Measurements from ENCODE around the gene UBE2L3. TPM values are rescaled to one million over a fixed set of nuclear protein-coding genes. Genes with fewer than 3 reads are reported as not detected.
A peak's percentile ranks its signal among the peaks of the same experiment; 100 is the strongest.
"Not testable (repeated sequence)": the region's sequence is repeated elsewhere in the genome, so short reads cannot be mapped to it uniquely, and the experiment has no call there.

The UBE2L3 gene
- total RNA-seq, 1 donor from 2014 or later = 27.3 TPM

- DNase-seq (ENCODE audit: low spot score in 2 of 2) (no peak), FAIRE-seq (no peak)
Observed at GRCh38 chr22:21570398-21570797, 2.9 kb downstream of the UBE2L3 start.

- DNase-seq (ENCODE audit: low spot score in 2 of 2) (no peak), FAIRE-seq (no peak)
Observed at GRCh38 chr22:21571679-21572078, 4.2 kb downstream of the UBE2L3 start.

GRCh38 chr22:21573293-21573734 lies 5.8 kb downstream of the UBE2L3 start:
- FAIRE-seq (no peak), DNase-seq (ENCODE audit: low spot score in 2 of 2) (no peak)

GRCh38 chr22:21573750-21574494 lies 6.4 kb downstream of the UBE2L3 start:
- no peak for FAIRE-seq

GRCh38 chr22:21579474-21579851 lies 11.9 kb downstream of the UBE2L3 start:
- DNase-seq (ENCODE audit: low spot score in 2 of 2) (no peak), FAIRE-seq (no peak)

More at GRCh38 chr22:21573750-21574494, 6.4 kb downstream of the UBE2L3 start:
- no peak for DNase-seq (ENCODE audit: low spot score in 2 of 2)

- DNase-seq (ENCODE audit: low spot score in 2 of 2); FAIRE-seq: not testable (repeated sequence)
Observed at GRCh38 chr22:21580623-21581007, 13.1 kb downstream of the UBE2L3 start.

GRCh38 chr22:21581009-21581713 lies 13.6 kb downstream of the UBE2L3 start:
- FAIRE-seq; DNase-seq (ENCODE audit: low spot score in 2 of 2): not testable (repeated sequence)

GRCh38 chr22:21582801-21583740 lies 15.6 kb downstream of the UBE2L3 start:
- FAIRE-seq (no peak), DNase-seq (ENCODE audit: low spot score in 2 of 2) (no peak)

GRCh38 chr22:21585389-21585788 lies 17.9 kb downstream of the UBE2L3 start:
- DNase-seq (ENCODE audit: low spot score in 2 of 2) = no peak
- no peak for FAIRE-seq

- DNase-seq (ENCODE audit: low spot score in 2 of 2) (peak in 1 of 2 donors; percentile 44), FAIRE-seq (no peak)
Observed at GRCh38 chr22:21587803-21588611, 20.5 kb downstream of the UBE2L3 start.

- no peak for DNase-seq (ENCODE audit: low spot score in 2 of 2)
- FAIRE-seq = no peak
Observed at GRCh38 chr22:21589396-21589795, 21.9 kb downstream of the UBE2L3 start.

- DNase-seq (ENCODE audit: low spot score in 2 of 2) = peak in 1 of 2 donors; percentile 29
- no peak for FAIRE-seq
Observed at GRCh38 chr22:21590809-21591641, 23.5 kb downstream of the UBE2L3 start.

- DNase-seq (ENCODE audit: low spot score in 2 of 2) (no peak), FAIRE-seq (no peak)
Observed at GRCh38 chr22:21591695-21592094, 24.2 kb downstream of the UBE2L3 start.

- FAIRE-seq (no peak), DNase-seq (ENCODE audit: low spot score in 2 of 2) (no peak)
Observed at GRCh38 chr22:21592422-21592821, 24.9 kb downstream of the UBE2L3 start.

- DNase-seq (ENCODE audit: low spot score in 2 of 2) = no peak
- no peak for FAIRE-seq
Observed at GRCh38 chr22:21593406-21594232, 26.1 kb downstream of the UBE2L3 start.

GRCh38 chr22:21594865-21595452 lies 27.4 kb downstream of the UBE2L3 start:
- no peak for DNase-seq (ENCODE audit: low spot score in 2 of 2)
- no peak for FAIRE-seq

GRCh38 chr22:21596356-21597135 lies 29.0 kb downstream of the UBE2L3 start:
- not testable (repeated sequence) for FAIRE-seq; DNase-seq (ENCODE audit: low spot score in 2 of 2)

Data from frontal cortex (tissue), 4 donors.